HepG2 (cell line): ENCODE data around the gene ART3. TPM values are rescaled to one million over a fixed set of nuclear protein-coding genes. Genes with fewer than 3 reads are reported as not detected.

ENCODE experiments used
- ATAC-seq: fragments of 200-7000 bp; cut with Tn5 transposase; 3 replicates; pipeline ENCODE4 v1.9.1; 2020; ENCODE audit warnings: mild to moderate bottlenecking, moderate library complexity
- BruUV-seq: library from RNA; stranded (reverse); fragments of 400-500 nt; replicated peaks from 2 replicates; lab custom pipeline; 2021; lab: Mats Ljungman, UMichigan
- CTCF ChIA-PET: fragments of 300-600 bp; formaldehyde crosslinking; extraction: SDS; loops from one replicate; lab custom pipeline; 2021; ENCODE audit warnings: low total read pairs, inconsistent platforms, low intra/inter-chr PET ratio; lab: Yijun Ruan, JAX
- POLR2A ChIA-PET: fragments of 350-600 bp; sonication (Branson Sonifier 250); formaldehyde crosslinking; loops from one replicate; lab custom pipeline; 2020; ENCODE audit warnings: antibody characterized with exemption, inconsistent platforms; lab: Yijun Ruan, JAX
- DNase-seq: peaks from one replicate; pipeline ENCODE4 v3.0.0-alpha.2; 2015; ENCODE audit warnings: low spot score
- FAIRE-seq: peaks from 3 replicates; lab custom pipeline; 2011; peaks lifted over from hg19 to GRCh38; lab: Jason Lieb, UNC
- H2AFZ ChIP-seq: one replicate; pipeline ENCODE4 v1.6.1; 2011; ENCODE audit warnings: low read length, inconsistent platforms
- H3K27ac ChIP-seq: fragments of 300-600 bp; 3 replicates; pipeline ENCODE4 v1.8.0; 2011; ENCODE audit warnings: mixed run types, mild to moderate bottlenecking, mixed read lengths, low read length, inconsistent platforms; ENCODE audit not compliant: insufficient read depth; ENCODE audit errors: extremely low read length
- H3K27me3 ChIP-seq, 2 experiments: fragments of 200-600 bp in 1 of 2; 2 replicates in 1 of 2; 3 replicates in 1 of 2; pipeline versions ENCODE4 v1.6.0 to v1.8.0; 2011; ENCODE audit warnings: low read length in 2 of 2, mild to moderate bottlenecking in 2 of 2, moderate library complexity in 2 of 2, inconsistent platforms in 1 of 2; ENCODE audit not compliant: insufficient read depth in 2 of 2, control insufficient read depth in 1 of 2
- H3K36me3 ChIP-seq, 2 experiments: fragments of 200-600 bp in 1 of 2; replicated peaks in 1 of 2; 2 replicates in 1 of 2; 3 replicates in 1 of 2; pipeline versions ENCODE4 v1.5.1 to v1.8.0; 2011; ENCODE audit warnings: low read length in 2 of 2, inconsistent platforms in 1 of 2; ENCODE audit not compliant: insufficient read depth in 2 of 2, control insufficient read depth in 1 of 2
- H3K4me1 ChIP-seq: 2 replicates; pipeline ENCODE4 v1.5.1; 2012; ENCODE audit warnings: low read length, inconsistent platforms; ENCODE audit not compliant: insufficient read depth
- H3K4me2 ChIP-seq: 2 replicates; pipeline ENCODE4 v1.6.0; 2011; ENCODE audit warnings: low read depth, low read length, inconsistent platforms
- H3K4me3 ChIP-seq, 3 experiments: fragments of 200-600 bp in 1 of 3; sonication (generic), shearing (Covaris generic) in 1 of 3; replicated peaks in 1 of 3; 2 replicates each; pipeline ENCODE4 v1.5.1; 2011 to 2016; ENCODE audit warnings: low read length in 3 of 3, inconsistent platforms in 2 of 3, low read depth in 2 of 3, mild to moderate bottlenecking in 2 of 3, control low read depth in 1 of 3, mixed read lengths in 1 of 3; ENCODE audit not compliant: insufficient read depth in 1 of 3
- H3K79me2 ChIP-seq: one replicate; pipeline ENCODE4 v1.6.1; 2011; ENCODE audit warnings: low read length, inconsistent platforms; ENCODE audit not compliant: insufficient read depth
- H3K9ac ChIP-seq: 2 replicates; pipeline ENCODE4 v1.6.0; 2011; ENCODE audit warnings: mild to moderate bottlenecking, low read depth, low read length, inconsistent platforms; ENCODE audit not compliant: insufficient read depth
- H3K9me3 ChIP-seq: 2 replicates; pipeline ENCODE4 v1.5.1; 2012; ENCODE audit warnings: mild to moderate bottlenecking, low read length
- H4K20me1 ChIP-seq: 2 replicates; pipeline ENCODE4 v1.6.0; 2011; ENCODE audit warnings: inconsistent platforms, mild to moderate bottlenecking, low read length, moderate library complexity; ENCODE audit not compliant: insufficient read depth
- MEIS2 ChIP-seq: sonication (generic); formaldehyde crosslinking; IDR thresholded peaks from 2 replicates; pipeline ENCODE4 v1.9.0; 2021; ENCODE audit warnings: mild to moderate bottlenecking, missing genetic modification reagents
- RFX5 ChIP-seq: IDR thresholded peaks from 2 replicates; pipeline ENCODE4 v1.6.1; 2011; ENCODE audit warnings: low read depth, low read length, improper control_type of control experiment
- TCF7L2 ChIP-seq: IDR thresholded peaks from 2 replicates; pipeline ENCODE4 v1.6.1; 2011; ENCODE audit warnings: mild to moderate bottlenecking, low read depth, low read length, moderate library complexity
- ZNF263 ChIP-seq: sonication (generic); formaldehyde crosslinking; IDR thresholded peaks from 2 replicates; pipeline ENCODE4 v1.4.0; 2020; ENCODE audit warnings: missing genetic modification reagents
- ZNF33B ChIP-seq: sonication (generic); formaldehyde crosslinking; IDR thresholded peaks from 2 replicates; pipeline ENCODE4 v1.5.1; 2020; ENCODE audit warnings: mild to moderate bottlenecking, missing genetic modification reagents
- ZNF670 ChIP-seq: sonication (generic); formaldehyde crosslinking; IDR thresholded peaks from 2 replicates; pipeline ENCODE4 v1.8.0; 2022; ENCODE audit warnings: mild to moderate bottlenecking, missing genetic modification reagents, borderline replicate concordance
- ZNF724P ChIP-seq: sonication (generic); formaldehyde crosslinking; IDR thresholded peaks from 2 replicates; pipeline ENCODE4 v1.8.0; 2022; ENCODE audit warnings: missing genetic modification reagents, borderline replicate concordance
- WGBS: methylation state at CpG from one replicate; pipeline ENCODE4 v1.1.6; 2017; ENCODE audit warnings: low lambda C conversion rate; 5-methylcytosine and 5-hydroxymethylcytosine counted together
- in situ Hi-C: cut with HindIII; loops from 2 replicates; pipeline ENCODE4 v1.10.0; 2017; ENCODE audit warnings: low pct_unique_long_range_greater_than_20kb; ENCODE audit not compliant: extremely low pct_ligation_motif_present
- intact Hi-C: fragments of 100-400 bp; cut with micrococcal nuclease; formaldehyde crosslinking; loops from one replicate; pipeline ENCODE4 v1.10.0; 2022; ENCODE audit not compliant: unreplicated experiment
- polyA plus RNA-seq, 8 experiments: library from polyadenylated mRNA; depleted of rRNA in 3 of 8; stranded (reverse) in 7 of 8; unstranded in 1 of 8; fragments of >200 nt; fragmentation: Illumina TruSeq in 4 of 8; extraction: Trizol in 4 of 8; gene quantifications; 2 replicates each; pipeline versions ENCODE4 v1.2.1 to v1.2.3, GENCODE V29; 2011 to 2016; ENCODE audit warnings: low read depth in 4 of 8, missing spikeins in 1 of 8, mixed read lengths in 1 of 8; ENCODE audit not compliant: insufficient read depth in 1 of 8
- total RNA-seq, 5 experiments: library from RNA; depleted of rRNA; stranded (reverse); fragments of >200 nt; fragmentation: Illumina TruSeq; extraction: Trizol; gene quantifications; 2 replicates each; pipeline ENCODE4 v1.2.3, GENCODE V29; 2016; ENCODE audit warnings: low read depth in 1 of 5
- TF ChIP-seq, protein P1 (sequence below): sonication (generic); formaldehyde crosslinking; IDR thresholded peaks from 2 replicates; pipeline ENCODE4 v1.4.0; 2020; ENCODE audit warnings: missing genetic modification reagents
- TF ChIP-seq, protein P2 (sequence below): sonication (generic); formaldehyde crosslinking; IDR thresholded peaks from 2 replicates; pipeline ENCODE4 v1.5.0; 2020; ENCODE audit warnings: mild to moderate bottlenecking, low read depth, missing genetic modification reagents, borderline replicate concordance
- TF ChIP-seq, protein P3 (sequence below): IDR thresholded peaks from 2 replicates; pipeline ENCODE4 v1.6.1; 2016; ENCODE audit warnings: control low read depth
- TF ChIP-seq, protein P4 (sequence below): sonication (generic); formaldehyde crosslinking; IDR thresholded peaks from 2 replicates; pipeline ENCODE4 v1.8.1; 2023; ENCODE audit warnings: missing genetic modification reagents, mild to moderate bottlenecking, borderline replicate concordance

ART3 gene
- total and polyA plus RNA-seq, 2 of the 13 experiments (the other 11 are each of a cell fraction or from before 2014, with no cell fraction given) = not detected

GRCh38 chr4:76059750-76060149, 14.8 kb upstream of the ART3 start:
- H3K27ac ChIP-seq = no peak overlapping the region
- H3K4me2 ChIP-seq = no peak overlapping the region
- TF ChIP-seq ZNF670 (no peak), RFX5 (no peak), MEIS2 (CRISPR knock-in tag) (no peak), ZNF263 (no peak), TCF7L2 (no peak), ZNF724P (CRISPR knock-in tag) (no peak), ZNF33B (CRISPR knock-in tag) (no peak)
- TF ChIP-seq, protein P1, sequence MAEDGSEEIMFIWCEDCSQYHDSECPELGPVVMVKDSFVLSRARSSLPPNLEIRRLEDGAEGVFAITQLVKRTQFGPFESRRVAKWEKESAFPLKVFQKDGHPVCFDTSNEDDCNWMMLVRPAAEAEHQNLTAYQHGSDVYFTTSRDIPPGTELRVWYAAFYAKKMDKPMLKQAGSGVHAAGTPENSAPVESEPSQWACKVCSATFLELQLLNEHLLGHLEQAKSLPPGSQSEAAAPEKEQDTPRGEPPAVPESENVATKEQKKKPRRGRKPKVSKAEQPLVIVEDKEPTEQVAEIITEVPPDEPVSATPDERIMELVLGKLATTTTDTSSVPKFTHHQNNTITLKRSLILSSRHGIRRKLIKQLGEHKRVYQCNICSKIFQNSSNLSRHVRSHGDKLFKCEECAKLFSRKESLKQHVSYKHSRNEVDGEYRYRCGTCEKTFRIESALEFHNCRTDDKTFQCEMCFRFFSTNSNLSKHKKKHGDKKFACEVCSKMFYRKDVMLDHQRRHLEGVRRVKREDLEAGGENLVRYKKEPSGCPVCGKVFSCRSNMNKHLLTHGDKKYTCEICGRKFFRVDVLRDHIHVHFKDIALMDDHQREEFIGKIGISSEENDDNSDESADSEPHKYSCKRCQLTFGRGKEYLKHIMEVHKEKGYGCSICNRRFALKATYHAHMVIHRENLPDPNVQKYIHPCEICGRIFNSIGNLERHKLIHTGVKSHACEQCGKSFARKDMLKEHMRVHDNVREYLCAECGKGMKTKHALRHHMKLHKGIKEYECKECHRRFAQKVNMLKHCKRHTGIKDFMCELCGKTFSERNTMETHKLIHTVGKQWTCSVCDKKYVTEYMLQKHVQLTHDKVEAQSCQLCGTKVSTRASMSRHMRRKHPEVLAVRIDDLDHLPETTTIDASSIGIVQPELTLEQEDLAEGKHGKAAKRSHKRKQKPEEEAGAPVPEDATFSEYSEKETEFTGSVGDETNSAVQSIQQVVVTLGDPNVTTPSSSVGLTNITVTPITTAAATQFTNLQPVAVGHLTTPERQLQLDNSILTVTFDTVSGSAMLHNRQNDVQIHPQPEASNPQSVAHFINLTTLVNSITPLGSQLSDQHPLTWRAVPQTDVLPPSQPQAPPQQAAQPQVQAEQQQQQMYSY = no peak
- TF ChIP-seq, protein P2, sequence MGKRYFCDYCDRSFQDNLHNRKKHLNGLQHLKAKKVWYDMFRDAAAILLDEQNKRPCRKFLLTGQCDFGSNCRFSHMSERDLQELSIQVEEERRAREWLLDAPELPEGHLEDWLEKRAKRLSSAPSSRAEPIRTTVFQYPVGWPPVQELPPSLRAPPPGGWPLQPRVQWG (CRISPR knock-in tag) = no peak
- TF ChIP-seq, protein P3, sequence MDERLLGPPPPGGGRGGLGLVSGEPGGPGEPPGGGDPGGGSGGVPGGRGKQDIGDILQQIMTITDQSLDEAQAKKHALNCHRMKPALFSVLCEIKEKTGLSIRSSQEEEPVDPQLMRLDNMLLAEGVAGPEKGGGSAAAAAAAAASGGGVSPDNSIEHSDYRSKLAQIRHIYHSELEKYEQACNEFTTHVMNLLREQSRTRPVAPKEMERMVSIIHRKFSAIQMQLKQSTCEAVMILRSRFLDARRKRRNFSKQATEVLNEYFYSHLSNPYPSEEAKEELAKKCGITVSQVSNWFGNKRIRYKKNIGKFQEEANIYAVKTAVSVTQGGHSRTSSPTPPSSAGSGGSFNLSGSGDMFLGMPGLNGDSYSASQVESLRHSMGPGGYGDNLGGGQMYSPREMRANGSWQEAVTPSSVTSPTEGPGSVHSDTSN = no peak
- TF ChIP-seq, protein P4, sequence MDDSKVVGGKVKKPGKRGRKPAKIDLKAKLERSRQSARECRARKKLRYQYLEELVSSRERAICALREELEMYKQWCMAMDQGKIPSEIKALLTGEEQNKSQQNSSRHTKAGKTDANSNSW (CRISPR knock-in tag) = no peak
- intact Hi-C loops = no loop called here
- no peak for DNase-seq
- ATAC-seq = no peak
- in situ Hi-C loops = loop anchor here (10.0 kb wide), 1 partner anchor 165 kb away; no protein-coding TSS in a partner anchor
- BruUV-seq = no TSS peak
- no peaks in the 10 kb centered on the region for H3K36me3 ChIP-seq
- ChIA-PET CTCF (no interaction called here), POLR2A (no interaction called here)
- FAIRE-seq = no peak
- H3K27me3 ChIP-seq = no peaks in the 10 kb centered on the region
- no peaks in the 10 kb centered on the region for H3K9me3 ChIP-seq
- WGBS = 11% methylated on average over 1 of the region's 1 CpG
- peaks cover 19% of the 10 kb centered on the region for H3K4me1 ChIP-seq
- H3K9ac ChIP-seq = no peak overlapping the region
- no peak overlapping the region for H2AFZ ChIP-seq
- H4K20me1 ChIP-seq = no peaks in the 10 kb centered on the region
- no peak overlapping the region for H3K4me3 ChIP-seq
- H3K79me2 ChIP-seq = no peaks in the 10 kb centered on the region
